NCI-H460 (cell line): Measurements from ENCODE around the gene REG1B. TPM values are rescaled to one million over a fixed set of nuclear protein-coding genes. Genes with fewer than 3 reads are reported as not detected.

Source experiments
- DNase-seq: peaks from one replicate; pipeline ENCODE4 v3.0.0-alpha.2; 2016; ENCODE audit warnings: low read depth; ENCODE audit errors: extremely low read depth
- polyA plus RNA-seq: library from polyadenylated mRNA; depleted of rRNA; stranded (reverse); fragments of >200 nt; gene quantifications from 2 replicates; pipeline ENCODE4 v1.2.3, GENCODE V29; 2014; cell fraction: nucleus; rRNA removed
- total RNA-seq: library from RNA; depleted of rRNA; stranded (reverse); fragments of >200 nt; shearing (Covaris generic); gene quantifications from 2 replicates; pipeline ENCODE4 v1.2.3, GENCODE V29; 2014; rRNA removed

The REG1B gene
- total RNA-seq: not detected in 2 replicates
- polyA plus RNA-seq: not detected in 2 replicates

GRCh38 chr2:79087785-79088364, at the start of gene REG1B:
Gene REG1B, minus strand, starts transcription at chr2:79087993. Its CDS starts 381 bp downstream, at chr2:79087612.
- no peak for DNase-seq

- DNase-seq: no peak
Measured at GRCh38 chr2:79131687-79132086, 43.9 kb upstream of the REG1B start.

GRCh38 chr2:79129804-79130203, 42.0 kb upstream of the REG1B start:
- no peak for DNase-seq

- no peak for DNase-seq
Measured at GRCh38 chr2:79129260-79129659, 41.5 kb upstream of the REG1B start.

GRCh38 chr2:79128406-79128805, 40.6 kb upstream of the REG1B start:
- no peak for DNase-seq

- no peak for DNase-seq
Measured at GRCh38 chr2:79125721-79125985, 37.9 kb upstream of the REG1B start.

- DNase-seq: no peak
Measured at GRCh38 chr2:79124907-79125720, 37.3 kb upstream of the REG1B start.

GRCh38 chr2:79122676-79123075, 34.9 kb upstream of the REG1B start:
- DNase-seq: no peak

- no peak for DNase-seq
Measured at GRCh38 chr2:79120194-79120713, 32.5 kb upstream of the REG1B start, which contains the start of gene REG1A. Gene REG1A, plus strand, starts transcription at chr2:79120488. Its CDS starts 374 bp downstream, at chr2:79120862.

GRCh38 chr2:79116997-79117928, 29.5 kb upstream of the REG1B start:
- DNase-seq: no peak

GRCh38 chr2:79114797-79115494, 27.2 kb upstream of the REG1B start:
- DNase-seq: no peak

GRCh38 chr2:79112269-79112668, 24.5 kb upstream of the REG1B start:
- no peak for DNase-seq

GRCh38 chr2:79105259-79105658, 17.5 kb upstream of the REG1B start:
- DNase-seq: no peak

- DNase-seq: no peak
Measured at GRCh38 chr2:79103214-79103613, 15.4 kb upstream of the REG1B start.

GRCh38 chr2:79101024-79101423, 13.2 kb upstream of the REG1B start:
- no peak for DNase-seq

GRCh38 chr2:79100285-79100684, 12.5 kb upstream of the REG1B start:
- DNase-seq: no peak

- DNase-seq: no peak
Measured at GRCh38 chr2:79099140-79099686, 11.4 kb upstream of the REG1B start.

GRCh38 chr2:79097843-79098242, 10.1 kb upstream of the REG1B start:
- DNase-seq: no peak

- no peak for DNase-seq
Measured at GRCh38 chr2:79090693-79091092, 2.9 kb upstream of the REG1B start.

GRCh38 chr2:79086255-79086654, 1.5 kb downstream of the REG1B start:
- DNase-seq: no peak
